Measurements from ENCODE around the gene OASL. TPM values are rescaled to one million over a fixed set of nuclear protein-coding genes. Genes with fewer than 3 reads are reported as not detected.
"Not testable (repeated sequence)": the region's sequence is repeated elsewhere in the genome, so short reads cannot be mapped to it uniquely, and the experiment has no call there.

The OASL gene
- polyA plus RNA-seq, 2 of the 4 experiments (the other 2 are of a cell fraction), result 0.81 to 0.94 TPM

DNA sequence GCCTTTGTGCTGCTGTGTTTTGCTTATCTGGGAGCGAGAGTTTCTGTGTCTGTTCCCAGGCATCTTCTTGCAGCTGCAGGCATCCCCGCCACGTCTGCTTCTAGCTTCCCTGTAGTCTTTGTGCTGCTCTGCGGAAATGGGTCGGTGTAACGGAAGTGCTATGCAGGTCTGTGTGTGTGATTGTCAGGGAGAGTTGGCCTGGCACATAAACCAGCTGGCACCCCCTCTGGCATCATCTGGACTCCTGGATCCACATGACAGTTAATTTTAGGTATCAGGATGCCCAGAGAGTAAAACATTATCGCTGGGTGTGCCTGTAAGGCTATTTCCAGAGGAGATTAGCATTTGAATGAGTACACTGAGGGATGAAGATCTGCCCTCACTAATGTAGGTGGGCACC lies 9.4 kb upstream of the OASL start:
- POLR2A ChIA-PET, result no interaction called here
- 73% methylated on average over 7 of the region's 7 CpGs for WGBS (ENCODE audit: missing lambda C conversion rate)
- H3K4me1 ChIP-seq, result no peaks in the 10 kb centered on the region
- H3K27ac ChIP-seq, result no peak overlapping the region
- no peaks in the 10 kb centered on the region for H3K9me3 ChIP-seq
- TF ChIP-seq, protein P1, sequence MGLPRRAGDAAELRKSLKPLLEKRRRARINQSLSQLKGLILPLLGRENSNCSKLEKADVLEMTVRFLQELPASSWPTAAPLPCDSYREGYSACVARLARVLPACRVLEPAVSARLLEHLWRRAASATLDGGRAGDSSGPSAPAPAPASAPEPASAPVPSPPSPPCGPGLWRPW (IDR thresholded peaks at IDR 0.05), result no peak
- TF ChIP-seq ZFP36 (IDR thresholded peaks at IDR 0.05; ENCODE audit: borderline replicate concordance, partially characterized antibody) (no peak), MAFK (IDR thresholded peaks at IDR 0.05; ENCODE audit: partially characterized antibody) (no peak), USF2 (IDR thresholded peaks at IDR 0.05) (no peak), HOXA7 (CRISPR knock-in tag; IDR thresholded peaks at IDR 0.05) (no peak), REST (IDR thresholded peaks at IDR 0.05) (no peak), KDM5A (IDR thresholded peaks at IDR 0.05) (no peak), TFCP2L1 (CRISPR knock-in tag; IDR thresholded peaks at IDR 0.05) (no peak), SMC3 (IDR thresholded peaks at IDR 0.05) (no peak), HOXB13 (CRISPR knock-in tag; IDR thresholded peaks at IDR 0.05; ENCODE audit: low read depth) (no peak), CHD2 (IDR thresholded peaks at IDR 0.05; ENCODE audit: low read length, partially characterized antibody) (no peak), EHMT2 (IDR thresholded peaks at IDR 0.05; ENCODE audit: low read depth) (no peak), ZC3H11A (IDR thresholded peaks at IDR 0.05) (no peak), TP53 (CRISPR knock-in tag; IDR thresholded peaks at IDR 0.05) (no peak), CHD4 (IDR thresholded peaks at IDR 0.05; ENCODE audit: borderline replicate concordance) (no peak), ZNF302 (CRISPR knock-in tag; IDR thresholded peaks at IDR 0.05) (no peak), GATA3 (IDR thresholded peaks at IDR 0.05; ENCODE audit: borderline replicate concordance) (no peak), MAZ (IDR thresholded peaks at IDR 0.05; ENCODE audit: borderline replicate concordance, low read depth, low read length) (no peak), HMGXB4 (CRISPR knock-in tag; IDR thresholded peaks at IDR 0.05; ENCODE audit: borderline replicate concordance) (no peak), EP300 (IDR thresholded peaks at IDR 0.05) (no peak)
- CTCF ChIA-PET, result interaction anchor here (0.6 to 3.7 kb wide), 2 partner anchors 11 to 18 kb away, joined by 4 to 24 read pairs; no protein-coding TSS in a partner anchor
- H3K4me3 ChIP-seq, result no peak overlapping the region
- DNase-seq (ENCODE audit: low read depth in 1 of 2, low spot score in 1 of 2) (no peak), ATAC-seq (no peak), FAIRE-seq (no peak)
- H3K4me2 ChIP-seq, result no peak overlapping the region

- DNase-seq (ENCODE audit: low read depth in 1 of 2, low spot score in 1 of 2); H3K9me3 ChIP-seq; FAIRE-seq; ATAC-seq; H3K4me3 ChIP-seq; H3K4me1 ChIP-seq; H3K4me2 ChIP-seq; H3K27ac ChIP-seq; POLR2A ChIA-PET: not testable (repeated sequence)
- CTCF ChIA-PET, result interaction anchor here (0.6 to 3.7 kb wide), 2 partner anchors 12 to 31 kb away, joined by 3 to 24 read pairs; no protein-coding TSS in a partner anchor
- 75% methylated on average over 12 of the region's 12 CpGs for WGBS (ENCODE audit: missing lambda C conversion rate)
Observed at GRCh38 chr12:121047400-121047799, 8.4 kb upstream of the OASL start.
